ENCODE results near the gene STYX.

STYX gene

DNA sequence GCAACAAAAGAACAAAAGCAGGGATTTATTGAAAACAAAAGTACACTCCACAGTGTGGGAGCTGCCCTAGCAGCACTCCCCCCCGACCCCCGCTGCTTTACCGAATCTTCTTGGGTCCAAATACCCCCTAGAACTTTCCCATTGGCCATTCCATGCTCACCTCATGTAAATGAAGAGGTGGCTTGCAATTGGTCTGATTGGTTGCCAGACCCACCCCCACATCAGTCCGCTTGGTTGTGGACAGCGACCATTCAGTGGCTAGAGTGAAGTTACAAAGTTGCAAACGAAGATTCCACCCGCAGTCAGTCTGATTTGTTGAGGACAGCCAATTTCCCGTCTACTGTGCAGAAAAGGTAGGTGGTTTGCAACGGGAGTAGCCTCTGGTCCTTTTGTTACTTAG is 3.9 kb downstream of the STYX start:
- TF ChIP-seq, protein P1, sequence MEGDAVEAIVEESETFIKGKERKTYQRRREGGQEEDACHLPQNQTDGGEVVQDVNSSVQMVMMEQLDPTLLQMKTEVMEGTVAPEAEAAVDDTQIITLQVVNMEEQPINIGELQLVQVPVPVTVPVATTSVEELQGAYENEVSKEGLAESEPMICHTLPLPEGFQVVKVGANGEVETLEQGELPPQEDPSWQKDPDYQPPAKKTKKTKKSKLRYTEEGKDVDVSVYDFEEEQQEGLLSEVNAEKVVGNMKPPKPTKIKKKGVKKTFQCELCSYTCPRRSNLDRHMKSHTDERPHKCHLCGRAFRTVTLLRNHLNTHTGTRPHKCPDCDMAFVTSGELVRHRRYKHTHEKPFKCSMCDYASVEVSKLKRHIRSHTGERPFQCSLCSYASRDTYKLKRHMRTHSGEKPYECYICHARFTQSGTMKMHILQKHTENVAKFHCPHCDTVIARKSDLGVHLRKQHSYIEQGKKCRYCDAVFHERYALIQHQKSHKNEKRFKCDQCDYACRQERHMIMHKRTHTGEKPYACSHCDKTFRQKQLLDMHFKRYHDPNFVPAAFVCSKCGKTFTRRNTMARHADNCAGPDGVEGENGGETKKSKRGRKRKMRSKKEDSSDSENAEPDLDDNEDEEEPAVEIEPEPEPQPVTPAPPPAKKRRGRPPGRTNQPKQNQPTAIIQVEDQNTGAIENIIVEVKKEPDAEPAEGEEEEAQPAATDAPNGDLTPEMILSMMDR (IDR thresholded peaks at IDR 0.05): no peak

DNA sequence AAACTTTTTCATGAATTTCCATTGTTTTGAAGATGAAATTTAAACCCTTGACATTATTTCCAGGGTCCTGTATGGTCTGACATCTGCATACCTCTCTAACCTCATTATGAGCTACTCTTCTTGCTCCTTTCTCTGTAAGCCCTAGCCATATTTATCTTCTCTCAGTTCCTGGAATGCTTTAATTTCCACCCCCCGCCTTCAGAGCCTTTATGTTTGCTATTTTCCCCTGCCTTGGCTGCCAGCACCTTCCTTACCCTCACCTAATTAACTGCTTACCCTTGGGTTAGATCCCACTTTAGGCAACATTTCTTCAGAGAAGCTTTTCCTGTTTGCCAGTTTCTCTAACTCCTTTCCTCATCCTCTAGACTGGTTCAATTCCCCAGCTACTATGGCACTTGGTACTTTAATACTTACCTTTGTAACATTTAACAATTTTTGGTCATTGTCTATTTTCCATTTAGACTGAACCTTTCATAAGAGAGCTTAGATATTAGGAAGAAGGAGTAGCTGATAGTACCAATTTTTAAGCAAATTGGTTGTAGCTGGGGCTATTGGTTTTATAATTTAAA is 6.0 kb downstream of the STYX start:
- TF ChIP-seq, protein P1 (IDR thresholded peaks at IDR 0.05): no peak

DNA sequence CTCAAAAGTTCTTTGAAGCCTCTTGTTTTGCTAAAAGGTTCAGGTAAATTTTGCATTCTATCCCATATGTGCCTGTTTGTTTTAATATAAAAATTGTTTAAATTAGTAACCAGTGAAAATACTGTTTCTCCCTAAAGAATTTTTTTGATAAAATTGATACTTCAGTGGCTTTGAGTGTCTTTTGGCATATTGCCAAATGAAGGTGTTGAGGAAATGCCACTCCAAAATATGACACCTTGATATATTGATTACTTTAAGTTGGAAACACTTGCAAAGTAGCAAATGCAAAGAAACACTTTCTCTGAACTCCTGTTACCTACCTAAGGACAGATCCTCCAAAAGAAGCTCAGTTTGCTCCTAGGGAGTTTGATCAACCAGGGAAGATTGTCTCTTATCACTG is 8.4 kb downstream of the STYX start:
- TF ChIP-seq, protein P1 (IDR thresholded peaks at IDR 0.05): no peak

DNA sequence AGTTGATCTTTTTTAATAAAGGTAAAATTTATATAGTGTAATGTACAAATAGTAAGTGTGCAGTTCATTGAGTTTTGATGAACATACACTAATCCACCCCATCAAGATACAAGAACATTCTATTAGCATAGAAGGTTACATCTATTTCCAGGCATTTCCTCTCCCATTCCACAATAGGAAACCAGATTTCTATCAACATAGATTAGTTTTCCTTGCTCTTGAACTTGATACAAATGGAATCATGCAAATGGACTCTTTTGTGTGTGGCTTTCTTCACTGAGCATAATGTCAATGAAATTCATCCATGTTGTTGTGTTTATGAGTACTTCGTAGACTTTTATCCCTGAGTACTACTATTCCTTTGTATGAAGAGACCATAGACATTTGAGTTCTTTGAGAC is 10.8 kb downstream of the STYX start:
- TF ChIP-seq, protein P1 (IDR thresholded peaks at IDR 0.05): no peak

DNA sequence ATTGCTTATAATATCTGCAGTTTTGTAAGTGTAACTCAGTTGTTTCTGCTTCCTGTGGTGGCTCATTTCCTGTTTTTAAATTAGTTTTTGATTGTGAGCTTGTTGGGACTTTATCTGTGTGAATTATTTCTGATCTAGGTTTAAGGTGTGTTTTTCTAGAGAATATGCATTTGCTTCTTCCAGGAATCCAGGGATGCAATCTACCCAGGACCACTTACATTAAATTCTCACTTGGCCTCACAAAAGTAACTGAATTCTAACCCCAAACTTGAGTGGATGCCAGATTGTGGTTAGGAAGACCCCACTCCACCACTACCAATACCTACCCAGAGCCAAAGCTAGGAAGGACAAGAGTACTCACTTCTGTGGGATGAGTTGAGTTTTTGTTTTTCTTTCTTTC is 11.9 kb downstream of the STYX start:
- TF ChIP-seq, protein P1 (IDR thresholded peaks at IDR 0.05): no peak

GRCh38 chr14:52748647-52749292 is 18.8 kb downstream of the STYX start:
- TF ChIP-seq, protein P1 (IDR thresholded peaks at IDR 0.05): no peak

- TF ChIP-seq, protein P1 (IDR thresholded peaks at IDR 0.05): no peak
These were observed 25.8 kb downstream of the STYX start for GRCh38 chr14:52755607-52756316.
